H1 (cell line): ENCODE data around the gene KCNMA1.

Source experiments
- CEBPB ChIP-seq: IDR thresholded peaks from 2 replicates; pipeline ENCODE4 v1.6.1; 2012; ENCODE audit warnings: low read depth, low read length
- CREB1 ChIP-seq: IDR thresholded peaks from 2 replicates; pipeline ENCODE4 v1.6.1; 2012; ENCODE audit warnings: inconsistent platforms
- CTCF ChIP-seq, 3 experiments: IDR thresholded peaks; 1 replicate in 2 of 3; 2 replicates in 1 of 3; pipeline versions ENCODE4 v1.5.1 to v1.6.1; 2011; ENCODE audit warnings: low read length in 3 of 3, mild to moderate bottlenecking in 3 of 3, inconsistent platforms in 2 of 3, low read depth in 1 of 3, moderate library complexity in 1 of 3; ENCODE audit not compliant: insufficient read depth in 1 of 3; ENCODE audit errors: control extremely low read depth in 1 of 3
- EZH2 ChIP-seq: fragments of 200-600 bp; sonication (generic); IDR thresholded peaks from 2 replicates; pipeline ENCODE4 v1.7.1; 2012; ENCODE audit warnings: low read depth, mild to moderate bottlenecking, moderate library complexity, low read length, inconsistent platforms; ENCODE audit not compliant: severe bottlenecking
- MAFK ChIP-seq: IDR thresholded peaks from 2 replicates; pipeline ENCODE4 v1.6.1; 2012; ENCODE audit warnings: low read depth, mild to moderate bottlenecking, improper control_type of control experiment, low read length
- NRF1 ChIP-seq: IDR thresholded peaks from 2 replicates; pipeline ENCODE4 v1.6.1; 2011; ENCODE audit warnings: mild to moderate bottlenecking, low read depth, low read length, improper control_type of control experiment
- POLR2AphosphoS5 ChIP-seq: IDR thresholded peaks from 2 replicates; pipeline ENCODE4 v1.6.1; 2011; ENCODE audit warnings: low read depth, low read length
- RAD21 ChIP-seq, 2 experiments: IDR thresholded peaks in 1 of 2; conservative IDR thresholded peaks in 1 of 2; 2 replicates each; pipeline ENCODE4 v1.6.1; 2011; ENCODE audit warnings: low read depth in 2 of 2, low read length in 2 of 2, improper control_type of control experiment in 1 of 2, inconsistent platforms in 1 of 2, mild to moderate bottlenecking in 1 of 2, moderate library complexity in 1 of 2
- SP1 ChIP-seq: IDR thresholded peaks from 2 replicates; pipeline ENCODE4 v1.6.1; 2011; ENCODE audit warnings: low read depth, low read length
- SP2 ChIP-seq: IDR thresholded peaks from 2 replicates; pipeline ENCODE4 v1.6.1; 2012; ENCODE audit warnings: mild to moderate bottlenecking, low read length, inconsistent platforms
- SUZ12 ChIP-seq: fragments of 200-600 bp; sonication (generic); IDR thresholded peaks from 2 replicates; pipeline ENCODE4 v1.6.1; 2012; ENCODE audit warnings: mild to moderate bottlenecking, inconsistent platforms, low read length, moderate library complexity, mixed read lengths

GRCh38 chr10:77193001-77193400 lies 444.6 kb downstream of the KCNMA1 start:
- TF ChIP-seq EZH2 (no peak), CTCF (IDR thresholded peaks at IDR 0.05; ENCODE audit: control extremely low read depth in 1 of 3, insufficient read depth in 1 of 3, low read depth in 1 of 3, low read length in 3 of 3) (no peak), SUZ12 (no peak), SP1 (no peak), MAFK (no peak), RAD21 (IDR thresholded peaks at IDR 0.05 in 1 of 2, conservative IDR thresholded peaks at IDR 0.05 in 1 of 2; ENCODE audit: low read depth in 2 of 2, low read length in 2 of 2) (no peak), SP2 (no peak), CEBPB (no peak), CREB1 (no peak), POLR2AphosphoS5 (no peak), NRF1 (no peak)
